ENCODE data around the gene TMEM232.
A peak's percentile ranks its signal among the peaks of the same experiment; 100 is the strongest.

The TMEM232 gene

GRCh38 chr5:110460837-110461236 lies 265.6 kb downstream of the TMEM232 start:
- Histone ChIP-seq H3K9me2 (replicated peaks; ENCODE audit: control insufficient read depth, low read length) (no peaks in the 10 kb centered on the region), H3K4me2 (ENCODE audit: low read length) (no peak overlapping the region), H3K79me2 (ENCODE audit: control insufficient read depth, low read length) (no peaks in the 10 kb centered on the region), H3K27me3 (ENCODE audit: control insufficient read depth, low read length) (no peaks in the 10 kb centered on the region), H3K9me3 (ENCODE audit: control insufficient read depth, insufficient read depth, low read length) (no peaks in the 10 kb centered on the region), H3F3A (ENCODE audit: control insufficient read depth, insufficient read depth) (no peaks in the 10 kb centered on the region), H3K27ac (ENCODE audit: low read depth, low read length) (no peak overlapping the region), H3K36me3 (ENCODE audit: control insufficient read depth, low read length) (no peaks in the 10 kb centered on the region), H3K4me3 (ENCODE audit: low read length) (no peak overlapping the region), H3K4me1 (ENCODE audit: control insufficient read depth, low read length) (no peaks in the 10 kb centered on the region), H4K20me1 (ENCODE audit: control insufficient read depth, insufficient read depth, low read depth, low read length) (no peaks in the 10 kb centered on the region)
- no peak for TF ChIP-seq CTCF (IDR thresholded peaks at IDR 0.05; ENCODE audit: low read depth, low read length, poor library complexity, severe bottlenecking)
- no peak for TF ChIP-seq EZH2phosphoT487 (IDR thresholded peaks at IDR 0.05; ENCODE audit: borderline replicate concordance, low read length)

- H3K36me3 ChIP-seq (ENCODE audit: control insufficient read depth, low read length) = no peaks in the 10 kb centered on the region
- no peak overlapping the region for H3K4me3 ChIP-seq (ENCODE audit: low read length)
- no peaks in the 10 kb centered on the region for H3K9me2 ChIP-seq (replicated peaks; ENCODE audit: control insufficient read depth, low read length)
- no peaks in the 10 kb centered on the region for H3K4me1 ChIP-seq (ENCODE audit: control insufficient read depth, low read length)
- H3F3A ChIP-seq (ENCODE audit: control insufficient read depth, insufficient read depth) = no peaks in the 10 kb centered on the region
- no peak overlapping the region for H3K4me2 ChIP-seq (ENCODE audit: low read length)
- H3K79me2 ChIP-seq (ENCODE audit: control insufficient read depth, low read length) = no peaks in the 10 kb centered on the region
- TF ChIP-seq EZH2phosphoT487 (IDR thresholded peaks at IDR 0.05; ENCODE audit: borderline replicate concordance, low read length) = no peak
- TF ChIP-seq CTCF (IDR thresholded peaks at IDR 0.05; ENCODE audit: low read depth, low read length, poor library complexity, severe bottlenecking) = no peak
- H3K9me3 ChIP-seq (ENCODE audit: control insufficient read depth, insufficient read depth, low read length) = no peaks in the 10 kb centered on the region
- no peaks in the 10 kb centered on the region for H4K20me1 ChIP-seq (ENCODE audit: control insufficient read depth, insufficient read depth, low read depth, low read length)
- H3K27me3 ChIP-seq (ENCODE audit: control insufficient read depth, low read length) = no peaks in the 10 kb centered on the region
- no peak overlapping the region for H3K27ac ChIP-seq (ENCODE audit: low read depth, low read length)
These were observed 268.2 kb downstream of the TMEM232 start for GRCh38 chr5:110458313-110458712.

GRCh38 chr5:110442856-110443255 lies 283.6 kb downstream of the TMEM232 start:
- Histone ChIP-seq H3K4me2 (ENCODE audit: low read length) (no peak overlapping the region), H3K4me3 (ENCODE audit: low read length) (no peak overlapping the region), H4K20me1 (ENCODE audit: control insufficient read depth, insufficient read depth, low read depth, low read length) (no peaks in the 10 kb centered on the region), H3K27ac (ENCODE audit: low read depth, low read length) (no peak overlapping the region), H3K9me3 (ENCODE audit: control insufficient read depth, insufficient read depth, low read length) (no peaks in the 10 kb centered on the region), H3K79me2 (ENCODE audit: control insufficient read depth, low read length) (no peaks in the 10 kb centered on the region), H3K27me3 (ENCODE audit: control insufficient read depth, low read length) (no peaks in the 10 kb centered on the region), H3F3A (ENCODE audit: control insufficient read depth, insufficient read depth) (no peaks in the 10 kb centered on the region), H3K36me3 (ENCODE audit: control insufficient read depth, low read length) (no peaks in the 10 kb centered on the region), H3K9me2 (replicated peaks; ENCODE audit: control insufficient read depth, low read length) (no peaks in the 10 kb centered on the region), H3K4me1 (ENCODE audit: control insufficient read depth, low read length) (no peaks in the 10 kb centered on the region)
- TF ChIP-seq CTCF (IDR thresholded peaks at IDR 0.05; ENCODE audit: low read depth, low read length, poor library complexity, severe bottlenecking) = no peak
- TF ChIP-seq EZH2phosphoT487 (IDR thresholded peaks at IDR 0.05; ENCODE audit: borderline replicate concordance, low read length) = no peak

- H3K9me3 ChIP-seq (ENCODE audit: control insufficient read depth, insufficient read depth, low read length) = no peaks in the 10 kb centered on the region
- H3K4me2 ChIP-seq (ENCODE audit: low read length) = no peak overlapping the region
- no peak overlapping the region for H3K27ac ChIP-seq (ENCODE audit: low read depth, low read length)
- H3K9me2 ChIP-seq (replicated peaks; ENCODE audit: control insufficient read depth, low read length) = no peaks in the 10 kb centered on the region
- no peaks in the 10 kb centered on the region for H3K4me1 ChIP-seq (ENCODE audit: control insufficient read depth, low read length)
- no peaks in the 10 kb centered on the region for H3K27me3 ChIP-seq (ENCODE audit: control insufficient read depth, low read length)
- H3K4me3 ChIP-seq (ENCODE audit: low read length) = no peak overlapping the region
- H3K36me3 ChIP-seq (ENCODE audit: control insufficient read depth, low read length) = no peaks in the 10 kb centered on the region
- no peaks in the 10 kb centered on the region for H4K20me1 ChIP-seq (ENCODE audit: control insufficient read depth, insufficient read depth, low read depth, low read length)
- no peaks in the 10 kb centered on the region for H3K79me2 ChIP-seq (ENCODE audit: control insufficient read depth, low read length)
- TF ChIP-seq EZH2phosphoT487 (IDR thresholded peaks at IDR 0.05; ENCODE audit: borderline replicate concordance, low read length) (no peak), CTCF (IDR thresholded peaks at IDR 0.05; ENCODE audit: low read depth, low read length, poor library complexity, severe bottlenecking) (peak; percentile 41)
- no peaks in the 10 kb centered on the region for H3F3A ChIP-seq (ENCODE audit: control insufficient read depth, insufficient read depth)
These were observed 285.4 kb downstream of the TMEM232 start for GRCh38 chr5:110441035-110441434.
